HG02870 (cell line): ENCODE results near the gene C1S.
"Not testable (repeated sequence)": the region's sequence is repeated elsewhere in the genome, so short reads cannot be mapped to it uniquely, and the experiment has no call there.

Experiments
- ATAC-seq: cut with Tn5 transposase; IDR thresholded peaks from one replicate; pipeline ENCODE4 v1.9.1; 2021; ENCODE audit warnings: mild to moderate bottlenecking, moderate library complexity; ENCODE audit not compliant: unreplicated experiment

C1S gene

GRCh38 chr12:7060353-7060954 lies at the start of gene C1S:
Gene C1S, plus strand, starts transcription at chr12:7060718. Its CDS starts 1,195 bp downstream, at chr12:7061913.
- ATAC-seq: no peak

GRCh38 chr12:7011398-7011797 lies 49.1 kb upstream of the C1S start:
- ATAC-seq: not testable (repeated sequence)

DNA sequence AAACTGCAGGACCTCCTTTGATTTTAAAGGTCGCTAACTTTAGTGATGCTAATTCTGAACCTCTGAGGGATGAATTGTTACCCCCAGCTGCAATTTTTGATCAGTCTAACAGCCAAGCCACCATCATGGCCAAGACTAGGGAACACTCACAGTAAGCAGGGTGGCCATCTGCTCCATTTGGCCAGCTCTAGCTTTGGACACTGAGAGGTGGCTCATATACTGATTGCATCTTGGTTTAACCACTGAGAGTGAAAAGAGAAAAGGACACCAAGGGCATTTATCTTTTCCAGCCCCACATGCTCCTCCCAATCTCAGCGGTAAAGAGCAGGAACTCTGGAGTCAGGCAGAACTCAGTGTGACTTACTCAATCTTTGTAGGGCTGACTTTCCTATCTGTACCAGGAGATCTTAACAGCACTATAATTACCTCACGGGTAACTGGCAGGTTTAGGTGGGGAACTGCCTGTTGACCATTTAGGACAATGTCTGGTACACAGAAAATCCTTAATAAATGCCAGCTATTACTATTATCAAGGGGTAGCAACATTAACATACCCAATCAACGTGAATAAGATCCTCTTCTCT lies 48.4 kb upstream of the C1S start:
- ATAC-seq: no peak

DNA sequence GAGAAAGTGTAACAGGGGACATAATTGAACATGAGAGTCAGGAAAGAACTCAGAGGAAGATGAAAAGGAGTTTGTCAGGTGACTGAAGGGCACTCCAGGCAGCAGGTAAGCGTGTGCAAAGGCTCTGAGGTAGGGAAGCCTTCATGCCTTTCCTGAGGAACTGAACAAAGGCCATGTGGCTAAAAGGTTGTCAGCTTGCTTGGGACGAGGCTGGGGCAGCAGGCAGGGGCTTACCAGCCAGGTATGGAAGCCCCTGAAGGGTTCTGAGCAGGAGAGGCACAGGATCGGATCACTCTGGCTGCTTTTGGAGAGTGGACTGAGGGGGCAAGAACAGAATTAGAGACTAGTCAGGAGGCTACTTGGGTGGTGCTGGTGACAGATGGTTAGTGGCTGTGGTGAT lies 47.4 kb upstream of the C1S start:
- no peak for ATAC-seq

- no peak for ATAC-seq
These were observed 44.8 kb upstream of the C1S start for GRCh38 chr12:7015555-7016370.

- no peak for ATAC-seq
These were observed 43.5 kb upstream of the C1S start for GRCh38 chr12:7016958-7017571.

DNA sequence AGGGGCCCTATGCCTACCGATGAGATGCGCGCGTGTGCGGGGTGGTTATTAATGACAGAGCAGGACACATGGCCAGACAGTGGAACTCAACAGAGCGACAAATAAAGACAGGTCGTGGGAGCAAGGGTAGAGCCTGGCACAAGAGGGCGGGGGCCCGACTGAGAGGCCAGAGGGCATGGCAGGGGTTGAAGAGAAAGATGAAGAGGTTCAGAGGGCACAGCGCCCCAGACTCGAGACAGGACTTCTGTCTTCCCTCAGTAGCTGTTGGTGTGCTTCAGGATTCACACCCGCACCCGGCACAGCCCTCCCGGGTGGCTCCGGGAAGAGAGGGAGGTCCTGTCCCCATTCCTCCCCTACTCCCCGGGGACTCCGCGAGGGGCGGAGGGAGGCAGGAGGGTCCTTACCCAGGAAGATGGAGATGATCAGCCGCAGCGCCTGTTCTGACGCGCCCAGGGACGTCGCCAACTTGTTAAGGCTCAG lies 42.6 kb upstream of the C1S start:
- peak; percentile 23 for ATAC-seq

GRCh38 chr12:7018350-7019042 lies 42.0 kb upstream of the C1S start, which contains the start of gene LPCAT3:
Gene LPCAT3, minus strand, starts transcription at chr12:7018476. Its CDS starts 52 bp downstream, at chr12:7018424.
- peak; percentile 90 for ATAC-seq

DNA sequence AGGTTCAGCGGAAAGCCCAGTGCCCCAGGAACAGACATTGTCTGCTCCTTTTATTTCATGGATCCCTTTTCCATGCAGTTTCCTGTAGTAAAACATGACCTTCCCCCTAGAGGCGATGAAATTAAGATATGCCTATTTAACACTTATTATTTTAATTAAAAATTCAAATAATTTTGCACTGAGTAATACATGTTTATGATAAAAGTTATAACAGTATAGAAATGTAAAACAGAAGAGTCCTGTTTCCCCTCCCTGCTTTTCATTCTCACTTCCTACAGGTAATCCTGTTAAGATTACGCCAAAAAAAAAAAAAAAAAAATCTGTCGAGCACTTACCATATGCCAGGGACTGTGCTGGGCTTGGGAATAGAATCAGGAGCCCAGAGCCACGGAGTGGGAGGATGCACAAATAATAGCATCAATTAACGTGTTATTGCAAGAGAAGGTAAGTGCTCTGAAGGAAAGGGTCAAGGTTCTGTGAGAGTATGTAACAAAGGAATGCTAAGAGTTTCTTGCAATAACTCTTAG lies 41.4 kb upstream of the C1S start:
- ATAC-seq: no peak

GRCh38 chr12:7021956-7022355 lies 38.6 kb upstream of the C1S start:
- ATAC-seq: no peak

DNA sequence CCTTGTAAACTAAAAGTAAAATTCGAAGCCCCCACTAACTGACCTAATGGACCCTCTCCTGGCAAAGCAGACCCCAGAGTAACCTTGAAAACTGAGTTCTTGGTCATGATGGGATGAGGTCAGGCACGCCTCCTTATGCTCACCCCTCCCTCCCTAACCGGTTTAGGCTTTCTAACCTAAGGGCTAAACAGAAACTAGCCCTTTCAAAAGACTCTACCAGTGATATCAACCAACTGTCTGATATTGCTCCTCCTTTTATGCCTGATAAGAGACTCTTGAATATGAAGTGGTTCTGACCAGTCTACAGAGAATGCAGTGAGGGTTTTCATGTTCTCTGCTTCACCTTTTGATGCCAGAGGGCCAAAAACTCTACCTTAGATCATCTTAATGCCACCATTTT lies 37.4 kb upstream of the C1S start:
- ATAC-seq: no peak

- no peak for ATAC-seq
These were observed 33.7 kb upstream of the C1S start for GRCh38 chr12:7026854-7027253.

DNA sequence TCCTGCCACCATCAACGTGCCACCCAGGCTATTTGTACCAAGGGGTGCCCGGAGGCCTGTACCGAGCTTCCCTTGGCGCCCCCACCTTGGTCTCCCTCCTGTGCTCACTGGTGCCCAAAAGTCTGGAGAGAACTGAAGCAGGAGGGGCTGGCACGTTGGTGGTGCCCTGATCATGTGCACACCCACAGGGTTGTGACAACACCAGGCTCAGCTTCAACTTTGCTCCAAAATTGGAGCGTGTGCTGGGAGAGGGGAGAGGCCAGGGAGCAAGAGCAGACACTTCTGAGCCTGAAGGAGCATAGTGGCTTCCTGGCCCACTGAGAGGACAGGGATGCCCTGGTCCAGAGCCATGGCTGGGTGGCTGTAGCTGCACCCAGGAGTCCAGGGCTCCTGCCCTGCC lies 29.2 kb upstream of the C1S start:
- ATAC-seq: no peak

- ATAC-seq: no peak
These were observed 27.5 kb upstream of the C1S start for GRCh38 chr12:7032990-7033389.

DNA sequence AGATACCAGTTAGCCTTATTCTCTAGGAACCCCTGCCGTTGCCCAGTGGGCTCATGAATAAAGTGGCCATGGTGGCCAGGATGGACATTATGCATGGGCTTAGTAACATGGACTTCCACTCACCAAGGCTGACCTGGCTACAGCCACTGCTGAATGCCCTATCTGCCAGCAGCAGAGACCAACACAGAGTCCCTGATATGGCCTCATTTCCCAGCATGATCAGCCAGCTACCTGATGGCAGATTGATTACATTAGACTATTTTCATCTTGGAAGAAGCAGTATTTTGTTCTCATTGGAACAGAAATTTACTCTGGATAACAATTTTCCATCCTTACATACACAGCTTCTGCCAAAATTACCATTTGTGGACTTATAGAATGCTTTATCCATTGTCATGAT lies 26.1 kb upstream of the C1S start:
- no peak for ATAC-seq

GRCh38 chr12:7035463-7035862 lies 25.1 kb upstream of the C1S start:
- ATAC-seq: no peak

GRCh38 chr12:7037411-7037810 lies 23.1 kb upstream of the C1S start:
- ATAC-seq: not testable (repeated sequence)

- ATAC-seq: no peak
These were observed 21.9 kb upstream of the C1S start for GRCh38 chr12:7038591-7038990.

- no peak for ATAC-seq
These were observed 21.1 kb upstream of the C1S start for GRCh38 chr12:7039403-7039802.

- ATAC-seq: no peak
These were observed 17.7 kb upstream of the C1S start for GRCh38 chr12:7042842-7043241.

DNA sequence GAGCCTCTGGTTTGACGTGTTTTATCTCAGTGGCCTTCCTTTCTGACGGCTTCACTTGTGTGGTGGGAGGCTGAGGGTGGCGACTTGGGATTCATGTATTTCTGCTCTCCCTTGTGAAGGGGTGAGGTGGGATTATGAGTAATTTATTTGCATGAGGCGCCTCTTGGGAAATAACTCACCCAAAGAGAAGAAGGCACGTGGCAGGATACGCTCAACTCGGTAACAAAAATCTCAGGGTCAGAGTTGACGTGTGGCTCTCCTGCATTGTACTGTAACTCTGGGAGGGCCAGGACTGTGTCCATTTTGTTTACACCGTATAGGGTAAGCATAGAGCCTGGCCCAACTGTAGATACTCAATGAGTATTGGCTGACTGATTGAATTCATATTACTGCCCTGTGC lies 14.6 kb upstream of the C1S start:
- ATAC-seq: no peak
